ENCODE measurements around the gene TMEM134.
"Not testable (repeated sequence)": the region's sequence is repeated elsewhere in the genome, so short reads cannot be mapped to it uniquely, and the experiment has no call there.

TMEM134 gene

GRCh38 chr11:67485873-67486361, 16.9 kb upstream of the TMEM134 start:
- DNase-seq (ENCODE audit: low read depth) = not testable (repeated sequence)

- no peak for DNase-seq (ENCODE audit: low read depth)
Measured at GRCh38 chr11:67484847-67485311, 15.8 kb upstream of the TMEM134 start.

DNA sequence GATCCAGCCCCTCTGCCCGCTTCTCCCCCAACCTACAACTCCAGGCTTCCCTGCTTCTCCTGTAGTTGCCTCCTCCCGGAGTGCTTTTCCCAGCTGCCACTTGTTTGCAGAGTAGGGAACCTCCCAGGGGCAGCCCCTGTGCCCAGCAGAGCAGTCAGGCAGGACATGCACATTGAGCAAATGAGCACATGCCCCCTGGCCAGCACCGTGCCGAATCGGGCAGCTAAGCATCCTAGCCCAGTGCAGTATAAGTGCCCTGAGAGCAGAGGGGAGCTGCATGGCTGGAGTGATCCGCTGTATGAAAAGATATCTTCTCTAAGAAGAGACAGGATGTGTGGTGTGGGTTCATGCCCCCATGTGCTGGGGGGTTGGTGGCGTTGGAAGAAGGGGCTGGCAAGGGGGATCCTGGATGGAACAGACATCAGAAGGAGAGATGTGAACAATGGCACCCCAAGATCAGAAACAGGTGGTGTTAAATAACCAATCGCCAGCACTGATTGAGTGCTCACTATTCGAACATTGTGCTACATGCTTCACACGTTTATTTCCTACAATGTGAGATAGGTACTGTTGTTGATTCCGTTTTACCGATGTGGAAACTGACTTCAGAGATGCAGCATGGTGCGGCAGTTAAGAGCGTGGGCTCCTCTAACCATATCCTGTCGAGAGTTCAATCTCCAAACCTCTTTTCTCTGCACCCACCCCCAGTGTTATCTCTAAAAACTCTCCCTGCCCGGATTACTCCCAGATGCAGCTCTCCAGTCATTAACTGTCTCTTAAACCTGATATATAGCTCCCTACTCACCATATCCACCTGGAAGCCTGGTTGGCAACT, 15.0 kb upstream of the TMEM134 start:
- DNase-seq (ENCODE audit: low read depth) = no peak

DNA sequence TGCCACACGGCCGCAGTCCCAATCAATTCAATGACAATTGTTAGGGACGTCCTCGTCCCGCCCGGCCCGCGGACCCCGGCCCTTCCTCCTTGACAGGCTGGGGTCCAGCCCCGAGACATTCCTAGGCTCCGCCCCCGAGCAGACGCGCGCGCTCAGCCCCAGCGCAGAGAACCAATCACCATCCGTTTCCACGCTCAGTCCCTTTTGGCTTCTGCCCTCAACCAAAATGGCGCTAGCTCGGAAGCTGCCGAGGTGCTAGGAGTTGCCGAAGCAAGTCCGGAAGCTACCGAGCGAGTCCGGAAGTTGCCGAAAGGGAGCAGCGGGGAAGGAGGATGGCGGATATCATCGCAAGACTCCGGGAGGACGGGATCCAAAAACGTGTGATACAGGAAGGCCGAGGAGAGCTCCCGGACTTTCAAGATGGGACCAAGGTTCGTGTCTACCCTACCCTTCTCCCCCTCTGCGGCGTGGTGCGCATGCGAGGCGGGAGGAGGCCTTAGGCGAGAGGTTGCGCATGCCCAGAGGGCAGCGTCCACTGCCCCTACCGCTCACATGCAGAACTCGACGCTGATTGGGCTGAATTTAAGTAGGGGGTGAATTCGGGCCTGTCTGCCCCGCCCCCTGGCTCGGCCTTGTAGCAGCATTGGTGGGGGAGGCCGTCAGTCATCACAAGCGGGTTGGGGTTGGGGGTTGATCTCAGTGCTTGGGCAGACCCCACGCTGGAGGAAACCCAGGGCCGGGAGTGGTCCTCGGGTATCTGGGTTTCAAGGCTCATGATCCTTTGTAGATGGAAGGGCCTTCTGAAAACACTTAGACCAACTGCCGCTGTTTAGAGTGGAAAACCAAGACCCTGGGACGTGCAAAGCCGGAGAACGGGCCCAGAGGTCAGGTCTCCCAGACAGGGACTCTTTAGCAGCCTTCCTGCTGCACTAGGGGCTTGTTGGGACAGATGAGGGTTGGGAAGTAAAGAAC, 14.1 kb upstream of the TMEM134 start, which contains the start of gene AIP:
Gene AIP, plus strand, starts transcription at position 200 of the 972 bp plus-strand sequence. Its CDS starts 133 bp downstream, at position 333.
- DNase-seq (ENCODE audit: low read depth) = peak; percentile 94

DNA sequence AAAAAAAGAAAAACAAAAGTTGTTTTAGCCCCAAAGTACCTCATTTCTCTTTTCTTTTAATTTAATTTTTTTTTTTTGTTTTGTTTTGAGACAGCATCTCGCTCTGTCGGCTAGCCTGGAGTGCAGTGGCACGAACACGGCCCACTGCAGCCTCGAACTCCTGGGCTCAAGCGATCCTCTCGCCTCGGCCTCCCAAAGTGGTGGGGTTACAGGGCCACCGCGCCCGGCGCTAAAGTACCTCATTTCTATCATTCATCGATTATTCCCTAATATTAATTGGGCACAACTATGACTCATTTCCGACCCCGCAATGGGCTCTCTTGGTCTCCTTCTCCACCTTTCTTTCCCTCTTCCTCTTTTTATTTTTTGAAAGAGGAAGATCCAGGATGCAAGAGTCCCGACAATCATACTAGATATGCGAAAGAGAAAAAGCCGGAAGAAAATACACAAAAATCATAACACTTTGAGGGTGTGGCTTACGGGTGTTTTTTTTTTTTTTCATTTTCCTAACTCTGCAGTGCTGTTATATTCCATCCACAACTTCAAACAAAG, 13.3 kb upstream of the TMEM134 start:
- no peak for DNase-seq (ENCODE audit: low read depth)

DNA sequence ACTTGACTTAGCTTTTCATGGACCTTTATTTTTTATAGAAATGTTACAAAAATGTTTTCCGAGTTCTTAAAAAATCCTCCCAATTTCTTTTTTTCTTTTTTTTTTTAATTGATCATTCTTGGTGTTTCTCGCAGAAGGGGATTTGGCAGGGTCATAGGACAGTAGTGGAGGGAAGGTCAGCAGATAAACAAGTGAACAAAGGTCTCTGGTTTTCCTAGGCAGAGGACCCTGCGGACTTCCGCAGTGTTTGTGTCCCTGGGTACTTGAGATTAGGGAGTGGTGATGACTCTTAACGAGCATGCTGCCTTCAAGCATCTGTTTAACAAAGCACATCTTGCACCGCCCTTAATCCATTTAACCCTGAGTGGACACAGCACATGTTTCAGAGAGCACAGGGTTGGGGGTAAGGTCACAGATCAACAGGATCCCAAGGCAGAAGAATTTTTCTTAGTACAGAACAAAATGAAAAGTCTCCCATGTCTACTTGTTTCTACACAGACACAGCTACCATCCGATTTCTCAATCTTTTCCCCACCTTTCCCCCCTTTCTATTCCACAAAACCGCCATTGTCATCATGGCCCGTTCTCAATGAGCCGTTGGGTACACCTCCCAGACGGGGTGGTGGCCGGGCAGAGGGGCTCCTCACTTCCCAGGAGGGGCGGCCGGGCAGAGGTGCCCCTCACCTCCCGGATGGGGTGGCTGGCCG, 8.4 kb upstream of the TMEM134 start:
- not testable (repeated sequence) for DNase-seq (ENCODE audit: low read depth)

DNA sequence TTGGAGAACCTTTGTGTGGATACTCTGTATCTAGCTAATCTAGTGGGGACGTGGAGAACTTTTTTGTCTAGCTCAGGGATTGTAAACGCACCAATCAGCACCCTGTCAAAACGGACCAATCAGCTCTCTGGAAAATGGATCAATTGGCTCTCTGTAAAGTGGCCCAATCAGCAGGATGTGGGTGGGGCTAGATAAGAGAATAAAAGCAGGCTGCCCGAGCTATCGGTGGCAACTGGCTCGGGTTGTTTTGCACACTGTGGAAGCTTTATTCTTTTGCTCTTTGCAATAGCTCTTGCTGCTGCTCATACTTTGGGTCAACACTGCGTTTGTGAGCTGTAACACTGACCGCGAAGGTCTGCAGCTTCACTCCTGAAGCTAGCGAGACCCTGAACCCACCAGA, 7.6 kb upstream of the TMEM134 start:
- DNase-seq (ENCODE audit: low read depth) = not testable (repeated sequence)

GRCh38 chr11:67472882-67473281, 3.8 kb upstream of the TMEM134 start:
- no peak for DNase-seq (ENCODE audit: low read depth)

- DNase-seq (ENCODE audit: low read depth) = no peak
Measured at GRCh38 chr11:67470337-67471002, 1.4 kb upstream of the TMEM134 start.

DNA sequence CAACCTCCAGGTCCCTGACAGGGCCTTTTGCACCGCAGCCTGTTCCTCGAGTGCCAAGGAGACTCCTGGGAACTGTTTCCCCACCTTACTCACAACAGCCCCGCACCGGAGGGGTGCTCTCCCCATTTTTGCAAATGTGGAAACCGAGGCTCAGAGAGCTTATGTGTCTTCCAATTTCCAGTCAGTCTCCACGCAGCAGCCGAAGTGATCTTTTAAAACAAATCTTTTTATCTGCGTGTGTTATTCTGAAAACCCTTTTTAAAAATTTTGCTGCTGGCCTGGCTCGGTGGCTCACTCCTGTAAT, 409 bp upstream of the TMEM134 start:
- DNase-seq (ENCODE audit: low read depth) = no peak

DNA sequence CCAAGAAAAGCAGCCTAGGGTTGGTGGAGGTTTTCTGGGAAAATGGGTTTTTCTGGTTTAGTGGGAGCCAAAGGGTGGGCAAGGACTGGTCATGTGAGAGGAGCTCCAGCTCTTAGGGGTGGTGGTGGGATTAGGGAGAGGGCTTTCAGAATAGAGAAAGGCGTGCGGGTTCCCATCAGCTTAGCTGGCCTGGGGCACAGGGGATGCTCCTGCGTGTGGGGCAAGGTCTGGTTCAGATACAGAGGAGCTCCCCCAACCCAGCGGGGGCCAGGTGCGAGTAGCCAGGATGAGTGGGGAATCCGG, 644 bp downstream of the TMEM134 start:
- DNase-seq (ENCODE audit: low read depth) = no peak

DNA sequence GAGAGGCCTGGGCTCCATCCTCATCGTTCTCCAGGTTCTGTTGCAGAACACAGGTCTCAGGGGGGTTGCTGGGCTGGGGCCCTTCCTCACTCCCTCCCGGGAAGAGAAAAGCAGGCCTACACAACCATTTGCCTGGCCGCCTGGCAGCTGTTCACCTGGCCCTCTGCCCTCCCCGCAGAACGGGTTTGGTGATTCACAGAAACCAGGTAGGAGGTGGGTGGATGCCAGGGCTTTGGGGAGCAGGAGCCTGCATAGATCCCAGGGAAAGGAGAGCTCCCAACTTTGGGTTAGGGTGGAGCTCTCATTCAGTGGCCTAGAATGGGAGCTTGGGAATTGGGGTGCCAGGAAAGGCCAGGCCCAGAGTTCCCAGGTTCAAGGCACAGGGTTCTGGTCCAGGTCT, 995 bp downstream of the TMEM134 start:
- DNase-seq (ENCODE audit: low read depth) = no peak

DNA sequence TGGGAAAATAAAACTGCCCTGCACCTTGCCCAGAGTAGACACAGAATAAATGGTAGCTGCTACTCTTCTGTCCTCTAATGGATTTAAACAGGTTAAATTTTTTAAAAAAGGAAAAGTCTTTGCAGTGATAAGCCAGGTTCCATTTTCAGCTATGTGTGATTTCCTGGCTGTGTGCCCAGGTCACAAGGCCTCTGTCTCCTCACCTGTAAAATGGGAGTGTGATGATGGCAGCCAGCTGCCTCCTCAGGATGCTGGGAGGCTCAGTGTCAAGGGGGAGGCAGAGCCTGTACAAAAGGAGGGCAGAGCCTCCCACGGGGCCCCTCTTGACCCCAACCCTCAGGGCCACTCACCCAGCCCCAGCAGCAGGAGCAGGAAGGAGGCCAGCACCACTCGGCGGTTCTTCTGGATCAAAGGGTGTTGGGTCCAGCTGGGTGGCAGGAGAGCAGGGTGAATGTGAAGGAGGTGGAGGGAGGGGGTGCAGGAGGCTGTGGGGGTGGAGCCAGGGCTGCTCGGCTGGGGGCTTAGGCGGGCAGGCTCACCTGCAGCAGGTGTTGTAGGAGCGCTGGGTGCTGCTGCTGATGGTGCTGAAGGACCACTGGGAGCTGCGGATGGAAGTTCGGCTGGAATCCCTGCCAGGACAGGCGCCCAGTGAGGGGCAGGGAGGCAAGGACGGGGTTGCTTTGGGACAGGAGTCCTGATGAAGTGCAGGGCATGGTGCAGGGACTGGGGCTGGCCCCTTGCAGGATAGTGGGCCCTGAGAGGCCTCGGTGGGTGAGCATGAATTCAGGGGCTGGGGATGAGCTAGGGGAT, 1.9 kb downstream of the TMEM134 start:
- DNase-seq (ENCODE audit: low read depth) = no peak

- DNase-seq (ENCODE audit: low read depth) = no peak
Measured at GRCh38 chr11:67466367-67466766, 2.7 kb downstream of the TMEM134 start.

GRCh38 chr11:67465530-67465929, 3.5 kb downstream of the TMEM134 start:
- not testable (repeated sequence) for DNase-seq (ENCODE audit: low read depth)

DNA sequence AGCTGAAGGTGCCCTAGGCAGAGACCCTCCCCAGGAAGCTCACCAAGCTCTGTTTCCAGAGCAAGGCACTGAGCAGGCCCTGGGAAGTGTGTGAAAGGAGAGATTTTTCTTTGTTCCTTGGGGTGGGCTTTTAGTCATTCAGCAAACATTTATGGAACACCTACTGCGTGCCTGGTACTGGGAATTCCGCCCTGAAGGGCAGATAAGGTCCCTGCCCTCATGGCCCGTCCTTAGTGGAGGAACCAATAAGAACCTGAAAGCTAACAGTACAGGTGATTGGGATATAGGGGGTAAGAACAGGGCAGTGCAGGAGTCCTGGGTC, 3.9 kb downstream of the TMEM134 start:
- no peak for DNase-seq (ENCODE audit: low read depth)

- DNase-seq (ENCODE audit: low read depth) = peak; percentile 90
Measured at GRCh38 chr11:67464411-67465188, 4.5 kb downstream of the TMEM134 start.

GRCh38 chr11:67463680-67464410, 5.2 kb downstream of the TMEM134 start:
- DNase-seq (ENCODE audit: low read depth) = no peak

DNA sequence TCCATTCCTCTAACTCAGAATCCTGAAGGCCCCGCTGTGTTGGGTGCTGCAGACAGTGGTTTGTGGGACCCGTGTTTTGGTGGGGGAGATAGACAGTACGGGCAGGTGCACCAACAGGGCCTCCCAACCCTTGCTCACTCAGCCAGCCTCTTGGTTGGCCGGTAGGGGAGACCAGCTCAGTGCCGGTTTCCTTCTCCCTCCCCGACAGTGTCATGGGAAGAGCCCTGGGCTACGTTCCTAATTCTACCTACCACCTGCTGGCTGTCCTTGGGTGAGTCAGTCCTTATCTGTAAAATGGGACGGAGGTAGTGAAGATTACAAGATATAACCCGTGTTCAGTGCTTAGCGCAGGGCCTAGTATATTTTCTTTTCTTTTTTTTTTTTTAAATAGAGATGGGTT, 5.9 kb downstream of the TMEM134 start:
- DNase-seq (ENCODE audit: low read depth) = no peak
